Thoracic aorta (tissue), 2 donors: ENCODE results near the gene RECK. TPM values are rescaled to one million over a fixed set of nuclear protein-coding genes. Genes with fewer than 3 reads are reported as not detected.

Experiments
- ATAC-seq: fragments of 150-250 bp; one replicate; pipeline ENCODE4 v1.8.0; 2017; ENCODE audit warnings: low read depth; ENCODE audit not compliant: insufficient number of reproducible peaks, low FRiP score
- DNase-seq: peaks from one replicate; pipeline ENCODE4 v3.0.0-alpha.2; 2020; ENCODE audit warnings: low spot score
- H3K27ac ChIP-seq, 2 donors: fragments of 200-600 bp; sonication (generic); 1 replicate in 1 of 2; 2 replicates in 1 of 2; pipeline ENCODE4 v1.5.1; 2016; ENCODE audit warnings: mild to moderate bottlenecking in 2 of 2, moderate library complexity in 2 of 2
- H3K27me3 ChIP-seq: fragments of 200-600 bp; sonication (generic); replicated peaks from 2 replicates; pipeline ENCODE4 v1.6.0; 2016; ENCODE audit warnings: mild to moderate bottlenecking; ENCODE audit not compliant: insufficient read depth
- H3K36me3 ChIP-seq: fragments of 200-600 bp; sonication (generic); one replicate; pipeline ENCODE4 v1.5.1; 2016
- H3K4me1 ChIP-seq, 2 donors: fragments of 200-600 bp; sonication (generic); 1 replicate in 1 of 2; 2 replicates in 1 of 2; pipeline versions ENCODE4 v1.5.1 to v1.6.0; 2016; ENCODE audit warnings: low read depth in 2 of 2, mild to moderate bottlenecking in 1 of 2; ENCODE audit not compliant: control insufficient read depth in 1 of 2
- H3K4me3 ChIP-seq: fragments of 200-600 bp; sonication (generic); 2 replicates; pipeline ENCODE4 v1.5.1; 2016; ENCODE audit warnings: mild to moderate bottlenecking
- H3K9me3 ChIP-seq: fragments of 200-600 bp; sonication (generic); 2 replicates; pipeline ENCODE4 v1.5.1; 2016
- CTCF ChIP-seq: fragments of 200-600 bp; sonication (generic); IDR thresholded peaks from one replicate; pipeline ENCODE4 v1.5.1; 2019; ENCODE audit warnings: antibody characterized with exemption
- total RNA-seq, 2 donors: library from RNA; depleted of rRNA; stranded (reverse); fragments of >200 nt; gene quantifications; one replicate each; pipeline versions ENCODE4 v1.1.0 to v1.2.3, GENCODE V29; 2016

Gene RECK
- total RNA-seq, 2 donors from 2014 or later, result 19.8 to 30.5 TPM

- Histone ChIP-seq H3K4me3 (no peak overlapping the region), H3K9me3 (no peaks in the 10 kb centered on the region), H3K36me3 (no peaks in the 10 kb centered on the region), H3K4me1 (peaks cover 2 to 7% of the 10 kb centered on the region in 2 donors), H3K27me3 (no peaks in the 10 kb centered on the region), H3K27ac (peak overlapping the region in 1 of 2 donors; percentile 1)
- DNase-seq (no peak), ATAC-seq (peak; percentile 9)
- no peak for TF ChIP-seq CTCF
Measured at GRCh38 chr9:36132086-36132485, 95.4 kb downstream of the RECK start.

DNA sequence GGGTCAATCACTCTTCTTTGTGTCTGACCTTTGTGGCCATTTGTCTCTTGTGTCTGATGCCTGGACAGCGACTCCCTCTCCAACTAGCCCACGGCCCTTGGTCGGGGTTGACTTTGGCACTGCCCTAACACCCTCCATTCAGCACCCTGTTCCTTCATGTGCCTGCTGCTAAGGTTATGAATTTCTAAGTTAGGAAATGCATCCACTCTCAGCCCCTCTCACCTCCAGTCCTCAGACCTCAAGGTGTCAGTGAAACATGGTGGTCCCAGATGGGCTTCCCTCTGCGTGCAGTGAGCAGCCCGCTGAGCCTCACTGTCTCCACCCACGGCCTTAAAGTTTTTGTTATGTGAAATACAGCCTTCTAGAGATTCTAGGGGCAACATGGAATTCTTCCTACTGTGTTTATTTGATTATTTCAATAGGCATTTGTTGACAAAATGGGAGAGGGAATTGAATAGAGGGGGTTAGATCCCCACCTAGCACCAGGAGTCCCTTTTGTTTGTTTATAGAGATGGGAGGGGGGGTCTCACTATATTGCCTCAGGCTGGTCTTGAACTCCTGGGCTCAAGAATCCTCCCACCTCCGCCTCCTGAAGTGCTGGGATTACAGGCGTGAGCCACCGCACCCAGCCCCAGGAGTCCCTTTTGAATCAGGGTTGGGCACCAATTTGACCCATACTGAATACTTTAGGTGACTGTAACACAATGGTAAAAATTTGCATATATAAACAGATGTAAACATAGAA lies 98.2 kb downstream of the RECK start:
- ATAC-seq, result no peak
- TF ChIP-seq CTCF, result no peak

DNA sequence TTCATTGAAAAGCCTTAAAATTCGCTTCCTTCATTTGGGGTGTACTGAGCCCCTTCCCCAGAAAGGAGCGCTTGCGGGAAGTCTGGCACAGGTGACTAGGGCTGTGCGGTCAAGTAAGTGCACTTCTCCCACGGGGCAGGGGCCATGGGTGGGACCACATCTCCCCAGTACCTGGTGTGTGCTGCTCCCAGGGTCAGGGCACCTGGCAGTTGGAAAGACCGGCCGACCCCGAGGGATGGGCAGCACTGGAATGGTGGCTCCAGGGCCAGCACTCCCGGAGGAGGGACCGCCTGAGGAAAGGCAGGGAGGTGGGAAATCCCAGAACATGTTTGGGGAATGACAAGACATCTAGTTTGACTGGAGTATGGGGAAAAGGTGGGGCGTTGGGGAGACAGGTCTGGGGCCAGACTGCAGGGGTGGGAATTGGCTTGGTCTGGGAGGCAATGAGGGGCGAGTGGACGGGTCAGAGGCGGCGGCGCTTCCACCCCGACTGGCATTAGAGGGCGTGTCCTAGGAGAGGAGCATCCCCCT lies 99.1 kb downstream of the RECK start:
- peaks cover 13 to 42% of the 10 kb centered on the region in 2 donors for H3K4me1 ChIP-seq
- no peak for TF ChIP-seq CTCF
- peak overlapping the region in 1 of 2 donors; percentile 39 for H3K27ac ChIP-seq
- H3K4me3 ChIP-seq, result peak overlapping the region; percentile 72
- H3K36me3 ChIP-seq, result no peaks in the 10 kb centered on the region
- no peaks in the 10 kb centered on the region for H3K27me3 ChIP-seq
- DNase-seq (no peak), ATAC-seq (no peak)
- no peaks in the 10 kb centered on the region for H3K9me3 ChIP-seq

More for the DNA sequence above, 98.2 kb downstream of the RECK start:
- H3K27ac ChIP-seq, result no peak overlapping the region
- H3K4me1 ChIP-seq, result peaks cover 7 to 34% of the 10 kb centered on the region in 2 donors
- no peak overlapping the region for H3K4me3 ChIP-seq
- no peaks in the 10 kb centered on the region for H3K27me3 ChIP-seq
- DNase-seq, result no peak
- H3K36me3 ChIP-seq, result no peaks in the 10 kb centered on the region
- no peaks in the 10 kb centered on the region for H3K9me3 ChIP-seq

GRCh38 chr9:36136272-36136893 lies 99.7 kb downstream of the RECK start, which contains the start of gene GLIPR2:
TSS of gene GLIPR2 (plus strand) at chr9:36136733. CDS start at chr9:36136779, 46 bp downstream.
- ATAC-seq, result no peak
- H3K4me3 ChIP-seq, result peak within 1 kb of the TSS; percentile 72
- no peak for DNase-seq
- TF ChIP-seq CTCF, result peak; percentile 52
- no peaks in the 10 kb centered on the region for H3K36me3 ChIP-seq
- no peaks in the 10 kb centered on the region for H3K9me3 ChIP-seq
- H3K4me1 ChIP-seq, result peaks cover 13 to 48% of the 10 kb centered on the region in 2 donors
- no peaks in the 10 kb centered on the region for H3K27me3 ChIP-seq
- peak within 1 kb of the TSS; percentile 39 to 63 for H3K27ac ChIP-seq

DNA sequence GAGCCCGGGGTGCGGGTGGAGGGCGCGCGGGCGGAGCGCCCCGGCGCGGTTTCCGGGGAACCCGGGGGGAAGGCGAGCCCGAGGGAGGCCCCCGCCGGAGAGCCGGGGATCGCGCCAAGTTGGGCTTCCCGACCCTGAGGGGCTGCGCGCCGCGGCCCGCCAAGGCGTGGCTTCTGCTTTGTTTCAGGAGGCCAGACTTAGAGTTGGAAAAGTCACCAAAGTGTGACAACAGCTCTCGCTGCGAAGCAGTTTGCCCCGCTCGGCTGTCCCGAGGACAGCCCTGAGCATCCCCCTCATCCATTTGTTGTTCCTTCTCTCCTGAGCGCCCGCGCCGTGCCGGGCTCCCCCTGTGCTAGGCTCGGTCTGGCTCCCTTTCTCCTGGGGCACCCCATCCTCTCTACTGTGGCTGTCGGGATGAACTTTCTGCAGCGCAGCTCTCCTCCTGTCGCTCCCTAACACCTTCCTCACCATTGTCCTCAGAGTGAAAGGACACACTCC lies 100.2 kb downstream of the RECK start:
- H3K27ac ChIP-seq, result peak overlapping the region; percentile 39 to 63
- peak overlapping the region; percentile 72 for H3K4me3 ChIP-seq
- no peaks in the 10 kb centered on the region for H3K36me3 ChIP-seq
- H3K27me3 ChIP-seq, result no peaks in the 10 kb centered on the region
- ATAC-seq (no peak), DNase-seq (no peak)
- no peaks in the 10 kb centered on the region for H3K9me3 ChIP-seq
- TF ChIP-seq CTCF, result no peak
- H3K4me1 ChIP-seq, result peaks cover 14 to 53% of the 10 kb centered on the region in 2 donors
